Transverse colon (tissue), 3 donors: Measurements from ENCODE around the gene BATF2.

ENCODE experiments used
- CTCF ChIP-seq, 5 experiments: fragments of 200-600 bp in 3 of 5; fragments of 450-650 bp in 2 of 5; sonication (generic) in 3 of 5; IDR thresholded peaks; 1 replicate in 2 of 5; 2 replicates in 3 of 5; pipeline ENCODE4 v1.5.1; 2016 to 2017; ENCODE audit warnings: antibody characterized with exemption in 5 of 5, inconsistent platforms in 3 of 5, mild to moderate bottlenecking in 2 of 5, moderate library complexity in 1 of 5
- EP300 ChIP-seq: sonication (generic); formaldehyde crosslinking; IDR thresholded peaks from one replicate; pipeline ENCODE4 v1.6.1; 2017; ENCODE audit warnings: antibody characterized with exemption, low read depth

- no peak for TF ChIP-seq EP300
- no peak for TF ChIP-seq CTCF (IDR thresholded peaks at IDR 0.05)
These were observed 2.5 kb downstream of the BATF2 start for GRCh38 chr11:64994318-64994717.
